NCI-H1092 treated with DMSO at 0.1 percent for 48 hours (cell line): Measurements from ENCODE around the gene UBR1.
"Not testable (repeated sequence)": the region's sequence is repeated elsewhere in the genome, so short reads cannot be mapped to it uniquely, and the experiment has no call there.

ENCODE experiments used
- DNase-seq: peaks from one replicate; lab custom pipeline; 2025; lab: John Stamatoyannopoulos, UW

Gene UBR1

GRCh38 chr15:42914728-42915497, 190.9 kb downstream of the UBR1 start:
- DNase-seq: no peak

GRCh38 chr15:42911058-42911592, 194.7 kb downstream of the UBR1 start:
- DNase-seq: no peak

- no peak for DNase-seq
These were observed 197.3 kb downstream of the UBR1 start for GRCh38 chr15:42908538-42908937.

- no peak for DNase-seq
These were observed 202.2 kb downstream of the UBR1 start for GRCh38 chr15:42903388-42904324.

GRCh38 chr15:42893911-42894310, 211.9 kb downstream of the UBR1 start:
- not testable (repeated sequence) for DNase-seq
